Medulla oblongata (tissue), 1 donor: Measurements from ENCODE around the gene GATA3.

Experiments used
- DNase-seq: peaks from one replicate; pipeline ENCODE4 v3.0.0-alpha.2; 2015; ENCODE audit errors: extremely low spot score

GATA3 gene

GRCh38 chr10:8064436-8064835 is 9.9 kb downstream of the GATA3 start:
- no peak for DNase-seq

GRCh38 chr10:8065651-8066050 is 11.2 kb downstream of the GATA3 start:
- DNase-seq: no peak

GRCh38 chr10:8066124-8066523 is 11.6 kb downstream of the GATA3 start:
- DNase-seq: no peak

GRCh38 chr10:8066797-8067196 is 12.3 kb downstream of the GATA3 start:
- no peak for DNase-seq

- no peak for DNase-seq
These were observed 14.6 kb downstream of the GATA3 start for GRCh38 chr10:8069108-8069507.

GRCh38 chr10:8069627-8070026 is 15.1 kb downstream of the GATA3 start:
- DNase-seq: no peak

- DNase-seq: no peak
These were observed 16.0 kb downstream of the GATA3 start for GRCh38 chr10:8070440-8070839.

GRCh38 chr10:8071006-8071405 is 16.5 kb downstream of the GATA3 start:
- no peak for DNase-seq

- no peak for DNase-seq
These were observed 17.2 kb downstream of the GATA3 start for GRCh38 chr10:8071666-8072065.

GRCh38 chr10:8072211-8072610 is 17.7 kb downstream of the GATA3 start:
- no peak for DNase-seq

GRCh38 chr10:8073691-8074416 is 19.4 kb downstream of the GATA3 start:
- no peak for DNase-seq

- no peak for DNase-seq
These were observed 20.4 kb downstream of the GATA3 start for GRCh38 chr10:8074881-8075280.

GRCh38 chr10:8075282-8076260 is 21.1 kb downstream of the GATA3 start:
- DNase-seq: no peak

GRCh38 chr10:8076933-8077332 is 22.4 kb downstream of the GATA3 start:
- no peak for DNase-seq

- no peak for DNase-seq
These were observed 23.5 kb downstream of the GATA3 start for GRCh38 chr10:8078027-8078426.

- no peak for DNase-seq
These were observed 24.6 kb downstream of the GATA3 start for GRCh38 chr10:8079126-8079525.

- DNase-seq: no peak
These were observed 30.3 kb downstream of the GATA3 start for GRCh38 chr10:8084799-8085198.

- DNase-seq: no peak
These were observed 30.8 kb downstream of the GATA3 start for GRCh38 chr10:8085251-8085650.

- DNase-seq: no peak
These were observed 31.8 kb downstream of the GATA3 start for GRCh38 chr10:8086315-8086714.

- DNase-seq: no peak
These were observed 34.0 kb downstream of the GATA3 start for GRCh38 chr10:8088504-8088903.

GRCh38 chr10:8092428-8092827 is 37.9 kb downstream of the GATA3 start:
- DNase-seq: no peak

- no peak for DNase-seq
These were observed 41.5 kb downstream of the GATA3 start for GRCh38 chr10:8095959-8096358.

GRCh38 chr10:8096931-8097330 is 42.4 kb downstream of the GATA3 start:
- DNase-seq: no peak
